GM23338 (cell line): ENCODE results near the gene TMEM45A. TPM values are rescaled to one million over a fixed set of nuclear protein-coding genes. Genes with fewer than 3 reads are reported as not detected.

ENCODE experiments used
- ATAC-seq: fragments of 200-7000 bp; cut with Tn5 transposase; 3 replicates; pipeline ENCODE4 v1.9.1; 2020
- DNase-seq: peaks from one replicate; pipeline ENCODE4 v3.0.0-alpha.2; 2015; ENCODE audit warnings: low spot score
- H2AFZ ChIP-seq: fragments of 200-600 bp; sonication (generic); 2 replicates; pipeline ENCODE4 v1.8.0; 2016; ENCODE audit warnings: antibody characterized with exemption, mild to moderate bottlenecking, moderate library complexity
- H3F3A ChIP-seq: fragments of 200-600 bp; sonication (generic); replicated peaks from 2 replicates; pipeline ENCODE4 v1.8.0; 2017; ENCODE audit warnings: antibody characterized with exemption, mixed run types, low read depth
- H3K27ac ChIP-seq: fragments of 200-600 bp; sonication (generic); 2 replicates; pipeline ENCODE4 v1.6.1; 2016; ENCODE audit warnings: low read depth
- H3K27me3 ChIP-seq: fragments of 200-600 bp; sonication (generic); 2 replicates; pipeline ENCODE4 v1.8.0; 2016; ENCODE audit warnings: mild to moderate bottlenecking, mixed run types, moderate library complexity; ENCODE audit not compliant: insufficient read depth
- H3K36me3 ChIP-seq: fragments of 200-600 bp; sonication (generic); 2 replicates; pipeline ENCODE4 v1.8.0; 2016; ENCODE audit warnings: mild to moderate bottlenecking; ENCODE audit not compliant: insufficient read depth
- H3K4me1 ChIP-seq: fragments of 200-600 bp; sonication (generic); 2 replicates; pipeline ENCODE4 v1.8.0; 2016; ENCODE audit warnings: mild to moderate bottlenecking, moderate library complexity; ENCODE audit not compliant: insufficient read depth
- H3K4me2 ChIP-seq: fragments of 200-600 bp; sonication (generic); 2 replicates; pipeline ENCODE4 v1.7.1; 2017; ENCODE audit warnings: mixed run types
- H3K4me3 ChIP-seq: fragments of 200-600 bp; sonication (generic); 2 replicates; pipeline ENCODE4 v1.6.1; 2016; ENCODE audit warnings: mixed run types
- H3K79me2 ChIP-seq: fragments of 200-600 bp; sonication (generic); replicated peaks from 2 replicates; pipeline ENCODE4 v1.8.0; 2017; ENCODE audit warnings: mild to moderate bottlenecking; ENCODE audit not compliant: insufficient read depth
- H3K9me2 ChIP-seq: fragments of 200-600 bp; sonication (generic); 2 replicates; pipeline ENCODE4 v1.8.0; 2017; ENCODE audit not compliant: insufficient read depth
- H4K20me1 ChIP-seq: fragments of 200-600 bp; sonication (generic); replicated peaks from 2 replicates; pipeline ENCODE4 v1.8.0; 2017; ENCODE audit warnings: mild to moderate bottlenecking; ENCODE audit not compliant: insufficient read depth
- H3K27ac Mint-ChIP-seq: 2 replicates; pipeline ENCODE4 v1.8.0; 2020; ENCODE audit warnings: inconsistent platforms, mild to moderate bottlenecking, moderate library complexity, mixed read lengths
- H3K27me3 Mint-ChIP-seq: 3 replicates; pipeline ENCODE4 v1.8.0; 2022; ENCODE audit warnings: low read depth, mild to moderate bottlenecking, moderate library complexity, mixed read lengths, inconsistent platforms; ENCODE audit not compliant: insufficient read depth, poor library complexity
- H3K36me3 Mint-ChIP-seq: 3 replicates; pipeline ENCODE4 v1.8.0; 2021; ENCODE audit warnings: low read depth, mild to moderate bottlenecking, inconsistent platforms, moderate library complexity, mixed read lengths
- H3K4me1 Mint-ChIP-seq: 3 replicates; pipeline ENCODE4 v1.8.0; 2020; ENCODE audit warnings: mild to moderate bottlenecking, inconsistent platforms, mixed read lengths
- H3K4me3 Mint-ChIP-seq: 3 replicates; pipeline ENCODE4 v1.8.0; 2021; ENCODE audit warnings: moderate library complexity, mild to moderate bottlenecking, inconsistent platforms, mixed read lengths
- H3K9me3 Mint-ChIP-seq: 3 replicates; pipeline ENCODE4 v1.8.0; 2020; ENCODE audit warnings: moderate library complexity, mild to moderate bottlenecking, inconsistent platforms, mixed read lengths
- CREB1 ChIP-seq: fragments of 250-450 bp; sonication (Bioruptor Pico); IDR thresholded peaks from 2 replicates; pipeline ENCODE4 v1.5.0; 2020; ENCODE audit warnings: low read depth, mild to moderate bottlenecking, moderate library complexity
- CTCF ChIP-seq, 2 experiments: fragments of 200-600 bp in 1 of 2; sonication (generic) in 1 of 2; conservative IDR thresholded peaks; 2 replicates each; pipeline versions ENCODE4 v1.5.1 to v1.6.1; 2016 to 2017; ENCODE audit warnings: antibody characterized with exemption in 2 of 2, low read depth in 2 of 2, mild to moderate bottlenecking in 2 of 2, moderate library complexity in 1 of 2
- ETS1 ChIP-seq: IDR thresholded peaks from 2 replicates; pipeline ENCODE4 v1.6.1; 2016; ENCODE audit warnings: antibody characterized with exemption
- EZH2 ChIP-seq: fragments of 200-600 bp; sonication (generic); IDR thresholded peaks from one replicate; pipeline ENCODE4 v1.8.0; 2017; ENCODE audit warnings: antibody characterized with exemption, mild to moderate bottlenecking, low read depth; ENCODE audit not compliant: unreplicated experiment
- EZH2phosphoT487 ChIP-seq: fragments of 200-600 bp; sonication (generic); IDR thresholded peaks from one replicate; pipeline ENCODE4 v1.8.1; 2018; ENCODE audit warnings: antibody characterized with exemption; ENCODE audit not compliant: unreplicated experiment
- JUNB ChIP-seq: IDR thresholded peaks from one replicate; pipeline ENCODE4 v1.6.1; 2016; ENCODE audit warnings: antibody characterized with exemption; ENCODE audit not compliant: unreplicated experiment
- NANOG ChIP-seq: IDR thresholded peaks from 2 replicates; pipeline ENCODE4 v1.6.1; 2016; ENCODE audit warnings: antibody characterized with exemption, borderline replicate concordance
- POLR2AphosphoS5 ChIP-seq: IDR thresholded peaks from 2 replicates; pipeline ENCODE4 v1.6.1; 2016; ENCODE audit warnings: antibody characterized with exemption, low read depth
- STAT1 ChIP-seq: IDR thresholded peaks from one replicate; pipeline ENCODE4 v1.6.1; 2016; ENCODE audit warnings: antibody characterized with exemption; ENCODE audit not compliant: unreplicated experiment
- ZNF114 ChIP-seq: fragments of 250-450 bp; sonication (Bioruptor Pico); IDR thresholded peaks from 2 replicates; pipeline ENCODE4 v1.5.0; 2020; ENCODE audit warnings: mild to moderate bottlenecking, moderate library complexity
- ZNF331 ChIP-seq: fragments of 250-450 bp; sonication (Bioruptor Pico); IDR thresholded peaks from 2 replicates; pipeline ENCODE4 v1.5.0; 2020; ENCODE audit warnings: low read depth, mild to moderate bottlenecking, moderate library complexity
- ZNF462 ChIP-seq: fragments of 250-450 bp; sonication (Bioruptor Pico); IDR thresholded peaks from 2 replicates; pipeline ENCODE4 v1.5.0; 2020; ENCODE audit warnings: mild to moderate bottlenecking, moderate library complexity
- polyA plus RNA-seq: library from polyadenylated mRNA; unstranded; fragments of >200 nt; fragmentation: Nextera tagmentation; extraction: Ambion mirVana; gene quantifications from 2 replicates; pipeline ENCODE4 v1.2.1, GENCODE V29; 2016
- total RNA-seq: library from RNA; depleted of rRNA; stranded (reverse); fragments of >200 nt; shearing (Covaris generic); gene quantifications from 2 replicates; pipeline ENCODE4 v1.2.3, GENCODE V29; 2014
- TF ChIP-seq, protein P1 (sequence below): IDR thresholded peaks from one replicate; pipeline ENCODE4 v1.6.1; 2018; ENCODE audit warnings: antibody characterized with exemption; ENCODE audit not compliant: unreplicated experiment

The TMEM45A gene
- total and polyA plus RNA-seq, 2 experiments from 2014 or later, result 6.5 to 12.7 TPM

DNA sequence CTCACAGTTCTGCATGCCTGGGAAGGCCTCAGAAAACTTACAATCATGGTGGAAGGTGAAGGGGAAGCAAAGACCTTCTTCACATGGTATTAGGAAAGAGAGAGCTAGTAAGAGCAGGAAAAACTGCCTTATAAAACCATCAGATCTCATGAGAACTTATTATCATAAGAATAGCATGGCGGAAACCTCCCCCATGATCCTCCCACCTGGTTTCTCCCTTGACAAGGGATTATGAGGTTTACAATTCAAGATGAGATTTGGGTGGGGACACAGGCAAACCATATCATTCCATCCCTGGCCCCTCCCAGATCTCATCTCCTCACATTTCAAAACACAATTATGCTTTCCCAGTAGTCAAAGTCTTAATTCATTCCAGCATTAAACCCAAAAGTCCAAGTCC, 34.6 kb upstream of the TMEM45A start:
- Histone ChIP-seq H3K4me2 (no peak overlapping the region), H2AFZ (no peak overlapping the region), H3K4me1 (no peaks in the 10 kb centered on the region; the same call in 1 of the 2 replicates), H4K20me1 (no peaks in the 10 kb centered on the region), H3K9me2 (no peaks in the 10 kb centered on the region), H3K4me3 (no peak overlapping the region), H3K27ac (no peak overlapping the region), H3F3A (no peaks in the 10 kb centered on the region), H3K79me2 (no peaks in the 10 kb centered on the region), H3K36me3 (no peaks in the 10 kb centered on the region), H3K27me3 (no peaks in the 10 kb centered on the region)
- TF ChIP-seq CREB1 (CRISPR knock-in tag) (no peak), ZNF462 (no peak), ZNF331 (CRISPR knock-in tag) (no peak), POLR2AphosphoS5 (no peak), JUNB (no peak), NANOG (no peak), EZH2 (no peak), EZH2phosphoT487 (no peak), ETS1 (no peak), CTCF (conservative IDR thresholded peaks at IDR 0.05; ENCODE audit: low read depth in 2 of 2) (no peak), STAT1 (no peak), ZNF114 (CRISPR knock-in tag) (no peak)
- TF ChIP-seq, protein P1, sequence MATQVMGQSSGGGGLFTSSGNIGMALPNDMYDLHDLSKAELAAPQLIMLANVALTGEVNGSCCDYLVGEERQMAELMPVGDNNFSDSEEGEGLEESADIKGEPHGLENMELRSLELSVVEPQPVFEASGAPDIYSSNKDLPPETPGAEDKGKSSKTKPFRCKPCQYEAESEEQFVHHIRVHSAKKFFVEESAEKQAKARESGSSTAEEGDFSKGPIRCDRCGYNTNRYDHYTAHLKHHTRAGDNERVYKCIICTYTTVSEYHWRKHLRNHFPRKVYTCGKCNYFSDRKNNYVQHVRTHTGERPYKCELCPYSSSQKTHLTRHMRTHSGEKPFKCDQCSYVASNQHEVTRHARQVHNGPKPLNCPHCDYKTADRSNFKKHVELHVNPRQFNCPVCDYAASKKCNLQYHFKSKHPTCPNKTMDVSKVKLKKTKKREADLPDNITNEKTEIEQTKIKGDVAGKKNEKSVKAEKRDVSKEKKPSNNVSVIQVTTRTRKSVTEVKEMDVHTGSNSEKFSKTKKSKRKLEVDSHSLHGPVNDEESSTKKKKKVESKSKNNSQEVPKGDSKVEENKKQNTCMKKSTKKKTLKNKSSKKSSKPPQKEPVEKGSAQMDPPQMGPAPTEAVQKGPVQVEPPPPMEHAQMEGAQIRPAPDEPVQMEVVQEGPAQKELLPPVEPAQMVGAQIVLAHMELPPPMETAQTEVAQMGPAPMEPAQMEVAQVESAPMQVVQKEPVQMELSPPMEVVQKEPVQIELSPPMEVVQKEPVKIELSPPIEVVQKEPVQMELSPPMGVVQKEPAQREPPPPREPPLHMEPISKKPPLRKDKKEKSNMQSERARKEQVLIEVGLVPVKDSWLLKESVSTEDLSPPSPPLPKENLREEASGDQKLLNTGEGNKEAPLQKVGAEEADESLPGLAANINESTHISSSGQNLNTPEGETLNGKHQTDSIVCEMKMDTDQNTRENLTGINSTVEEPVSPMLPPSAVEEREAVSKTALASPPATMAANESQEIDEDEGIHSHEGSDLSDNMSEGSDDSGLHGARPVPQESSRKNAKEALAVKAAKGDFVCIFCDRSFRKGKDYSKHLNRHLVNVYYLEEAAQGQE, result no peak
- no peak for ATAC-seq
- Mint-ChIP-seq H3K27ac (no peak overlapping the region), H3K27me3 (no peaks in the 10 kb centered on the region), H3K9me3 (peaks cover 12% of the 10 kb centered on the region; the same call in 1 of the 3 replicates), H3K36me3 (peaks cover 21% of the 10 kb centered on the region), H3K4me1 (peaks cover 2% of the 10 kb centered on the region; the same call in 1 of the 3 replicates), H3K4me3 (no peak overlapping the region)
- DNase-seq, result no peak
